ENCODE data around the gene SERTAD3.

- TF ChIP-seq EP300 (IDR thresholded peaks at IDR 0.05) (no peak), POLR2AphosphoS5 (IDR thresholded peaks at IDR 0.05) (peak; percentile 68 to 76)
Observed at GRCh38 chr19:40411125-40411842, 32.9 kb downstream of the SERTAD3 start.
